ENCODE data around the gene RAC2. TPM values are rescaled to one million over a fixed set of nuclear protein-coding genes. Genes with fewer than 3 reads are reported as not detected.

The RAC2 gene
- total and polyA plus RNA-seq, 2 of the 8 experiments (the other 6 are each of a cell fraction or from before 2014, with no cell fraction given), result 2.3 to 4.3 TPM

GRCh38 chr22:37267135-37267587 lies 23.1 kb upstream of the RAC2 start:
- peak in 1 of 2 experiments; percentile 96 for DNase-seq (ENCODE audit: low read depth in 1 of 2, low spot score in 2 of 2)
- H3K9me3 ChIP-seq (ENCODE audit: insufficient read depth in 2 of 2, low read depth in 1 of 2, low read length in 1 of 2), result peaks cover 12% of the 10 kb centered on the region in 2 experiments
- H3K23ac ChIP-seq (ENCODE audit: insufficient read length), result no peak overlapping the region
- no peaks in the 10 kb centered on the region for H4K20me1 ChIP-seq (replicated peaks in 1 of 2; ENCODE audit: control insufficient read depth in 1 of 2, insufficient read depth in 2 of 2, low read length in 2 of 2)
- 34% methylated on average over 22 of the region's 22 CpGs; no CpG with 5 or more reads in 1 of the 2 experiments for WGBS, 2 experiments (ENCODE audit: extremely low coverage in 1 of 2, insufficient coverage in 1 of 2, insufficient read length in 1 of 2, insufficient replicate concordance in 2 of 2, low coverage in 1 of 2, low lambda C conversion rate in 2 of 2, missing lambda C conversion rate in 1 of 2)
- H2BK120ac ChIP-seq (replicated peaks; ENCODE audit: low read depth, low read length), result no peak overlapping the region
- H3K27me3 ChIP-seq (replicated peaks in 1 of 4; ENCODE audit: control insufficient read depth in 3 of 4, extremely low read depth in 1 of 4, insufficient read depth in 3 of 4, low read length in 3 of 4), result no peaks in the 10 kb centered on the region
- no peaks in the 10 kb centered on the region for H3K79me1 ChIP-seq (ENCODE audit: low read depth, low read length)
- H3K4me2 ChIP-seq (ENCODE audit: insufficient read depth in 1 of 2, low read depth in 2 of 2, low read length in 2 of 2), result no peak overlapping the region; a peak in 1 of 4 replicates
- 0 out of 2 replicates have a peak, but pooled peaks cover 2% of the 10 kb centered on the region for H3K23me2 ChIP-seq (ENCODE audit: low read depth, low read length)
- no peak overlapping the region for H3K18ac ChIP-seq (ENCODE audit: extremely low read depth, low read length)
- H2BK12ac ChIP-seq (ENCODE audit: low read depth, low read length), result no peak overlapping the region
- no peak overlapping the region for H2BK20ac ChIP-seq (ENCODE audit: low read length)
- 0 out of 2 replicates have a peak overlapping the region, but pooled peaks have one; percentile 19 for H2AFZ ChIP-seq (ENCODE audit: low read length)
- no peak overlapping the region for H4K91ac ChIP-seq (replicated peaks; ENCODE audit: insufficient read length, low read length)
- H2AK5ac ChIP-seq (ENCODE audit: low read depth, low read length), result no peak overlapping the region
- no peaks in the 10 kb centered on the region for H3K36me3 ChIP-seq (ENCODE audit: control insufficient read depth in 2 of 4, insufficient read depth in 4 of 4, low read length in 3 of 4)
- ChIA-PET CTCF (ENCODE audit: partially characterized antibody) (interaction anchor here (0.7 to 6.9 kb wide), 27 partner anchors 7 to 411 kb away, joined by 3 to 48 read pairs (median 5); partner anchors contain the start of genes CYTH4 and RAC2), POLR2A (ENCODE audit: partially characterized antibody) (interaction anchor here (0.7 kb wide), 1 partner anchor 9 kb away, joined by 3 read pairs; no protein-coding TSS in a partner anchor)
- H3K56ac ChIP-seq (replicated peaks; ENCODE audit: insufficient read length, low read depth, low read length), result no peak overlapping the region
- no peak overlapping the region for H3K4ac ChIP-seq (replicated peaks; ENCODE audit: insufficient read length, low read depth, low read length)
- H4K8ac ChIP-seq (ENCODE audit: extremely low read depth, insufficient read depth, low read length), result no peak overlapping the region
- H3K27ac ChIP-seq (ENCODE audit: low read depth, low read length), result no peak overlapping the region
- H2BK15ac ChIP-seq (ENCODE audit: low read length), result no peak overlapping the region
- FAIRE-seq, result no peak
- no peak overlapping the region for H2BK5ac ChIP-seq (ENCODE audit: low read depth, low read length)
- no peaks in the 10 kb centered on the region for H3K79me2 ChIP-seq (ENCODE audit: control insufficient read depth in 1 of 2, insufficient read depth in 2 of 2, low read length in 2 of 2)
- no peak overlapping the region for H4K5ac ChIP-seq (ENCODE audit: insufficient read length, low read depth, low read length)
- no peak overlapping the region for H3K14ac ChIP-seq (ENCODE audit: insufficient read length)
- peaks cover 0 to 2% (median 0%) of the 10 kb centered on the region in 4 experiments; a peak in 1 of 7 replicates for H3K4me1 ChIP-seq (replicated peaks in 1 of 4; ENCODE audit: control insufficient read depth in 3 of 4, insufficient read depth in 4 of 4, low read length in 3 of 4)
- H3K4me3 ChIP-seq (ENCODE audit: extremely low read depth in 1 of 4, insufficient read depth in 2 of 4, low read depth in 3 of 4, low read length in 4 of 4), result 0 out of 8 replicates have a peak overlapping the region, but pooled peaks of 1 of the 4 experiments have one; percentile 10
- H3K9ac ChIP-seq (replicated peaks in 1 of 4; ENCODE audit: extremely low read depth in 1 of 4, low read depth in 3 of 4, low read length in 3 of 4), result no peak overlapping the region
- TF ChIP-seq CEBPB (IDR thresholded peaks at IDR 0.05; ENCODE audit: low read depth, low read length) (no peak), RNF2 (IDR thresholded peaks at IDR 0.05; ENCODE audit: borderline replicate concordance, low read depth, low read length, missing control alignments, poor library complexity, severe bottlenecking) (no peak), SRF (IDR thresholded peaks at IDR 0.05; ENCODE audit: low read depth, low read length) (no peak), CTCF (IDR thresholded peaks at IDR 0.05; ENCODE audit: control extremely low read depth in 1 of 3, insufficient read depth in 1 of 3, low read depth in 1 of 3, low read length in 3 of 3) (peak; percentile 66 to 91 (median 75)), CHD2 (IDR thresholded peaks at IDR 0.05; ENCODE audit: low read length) (no peak), RAD21 (IDR thresholded peaks at IDR 0.05 in 1 of 2, conservative IDR thresholded peaks at IDR 0.05 in 1 of 2; ENCODE audit: low read depth in 2 of 2, low read length in 2 of 2) (peak; percentile 75 to 87), TEAD4 (IDR thresholded peaks at IDR 0.05; ENCODE audit: low read depth, low read length) (no peak), KDM4A (IDR thresholded peaks at IDR 0.05; ENCODE audit: low read depth, low read length, severe bottlenecking) (no peak), SP1 (IDR thresholded peaks at IDR 0.05; ENCODE audit: low read depth, low read length) (no peak)
